ENCODE data around the gene GALNTL6.

DNA sequence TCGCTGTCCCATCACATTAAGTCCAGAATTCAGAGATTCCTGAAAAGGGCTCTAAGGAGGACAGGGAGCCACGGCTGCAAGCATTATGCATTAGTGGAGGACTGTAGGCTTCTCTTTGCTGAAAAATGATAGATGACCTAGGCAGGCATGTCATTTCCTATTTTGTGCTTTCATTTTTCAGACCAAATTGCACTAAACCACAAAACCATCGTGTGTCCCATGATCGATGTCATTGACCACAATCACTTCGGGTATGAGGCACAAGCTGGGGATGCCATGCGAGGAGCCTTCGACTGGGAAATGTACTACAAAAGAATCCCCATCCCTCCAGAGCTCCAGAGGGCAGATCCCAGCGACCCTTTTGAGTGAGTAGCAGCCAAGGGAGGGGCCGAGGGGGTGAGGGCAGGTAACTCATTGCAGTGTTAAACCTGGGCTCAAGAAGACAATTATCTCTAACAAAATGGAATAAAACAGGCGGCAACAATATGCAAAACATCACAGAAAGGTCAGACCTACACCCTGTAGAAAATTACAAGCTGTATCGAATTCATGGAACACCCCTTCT lies 1000.2 kb downstream of the GALNTL6 start:
- TF ChIP-seq ELF1 (tag; IDR thresholded peaks at IDR 0.05), result no peak
- TF ChIP-seq POLR2AphosphoS5 (IDR thresholded peaks at IDR 0.05; ENCODE audit: control insufficient read depth, insufficient read depth, low read depth, low read length), result no peak
- TF ChIP-seq, protein P1, sequence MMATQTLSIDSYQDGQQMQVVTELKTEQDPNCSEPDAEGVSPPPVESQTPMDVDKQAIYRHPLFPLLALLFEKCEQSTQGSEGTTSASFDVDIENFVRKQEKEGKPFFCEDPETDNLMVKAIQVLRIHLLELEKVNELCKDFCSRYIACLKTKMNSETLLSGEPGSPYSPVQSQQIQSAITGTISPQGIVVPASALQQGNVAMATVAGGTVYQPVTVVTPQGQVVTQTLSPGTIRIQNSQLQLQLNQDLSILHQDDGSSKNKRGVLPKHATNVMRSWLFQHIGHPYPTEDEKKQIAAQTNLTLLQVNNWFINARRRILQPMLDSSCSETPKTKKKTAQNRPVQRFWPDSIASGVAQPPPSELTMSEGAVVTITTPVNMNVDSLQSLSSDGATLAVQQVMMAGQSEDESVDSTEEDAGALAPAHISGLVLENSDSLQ (IDR thresholded peaks at IDR 0.05), result no peak
- TF ChIP-seq SMC3 (conservative IDR thresholded peaks at IDR 0.05; ENCODE audit: insufficient read depth, low read depth, low read length), result no peak

All from K562 (cell line).